SK-N-SH treated with all-trans-retinoic acid at 6 μM for 48 hours (cell line): ENCODE measurements around the gene ARHGAP4.

ENCODE experiments used
- ARNTL ChIP-seq: fragments of 450-650 bp; formaldehyde crosslinking; IDR thresholded peaks from 2 replicates; pipeline ENCODE4 v1.5.0; 2020; ENCODE audit warnings: low read depth, mild to moderate bottlenecking, moderate library complexity, borderline replicate concordance
- GLIS3 ChIP-seq: fragments of 250-450 bp; sonication (Bioruptor Pico); IDR thresholded peaks from 2 replicates; pipeline ENCODE4 v1.5.0; 2020; ENCODE audit warnings: mild to moderate bottlenecking, moderate library complexity
- PPARA ChIP-seq: fragments of 250-450 bp; sonication (Bioruptor Pico); IDR thresholded peaks from 2 replicates; pipeline ENCODE4 v1.5.0; 2020; ENCODE audit warnings: mild to moderate bottlenecking, borderline replicate concordance
- TF ChIP-seq, protein P1 (sequence below): fragments of 250-450 bp; sonication (Bioruptor Pico); IDR thresholded peaks from 2 replicates; pipeline ENCODE4 v1.8.0; 2020; ENCODE audit warnings: mild to moderate bottlenecking, moderate library complexity, borderline replicate concordance

DNA sequence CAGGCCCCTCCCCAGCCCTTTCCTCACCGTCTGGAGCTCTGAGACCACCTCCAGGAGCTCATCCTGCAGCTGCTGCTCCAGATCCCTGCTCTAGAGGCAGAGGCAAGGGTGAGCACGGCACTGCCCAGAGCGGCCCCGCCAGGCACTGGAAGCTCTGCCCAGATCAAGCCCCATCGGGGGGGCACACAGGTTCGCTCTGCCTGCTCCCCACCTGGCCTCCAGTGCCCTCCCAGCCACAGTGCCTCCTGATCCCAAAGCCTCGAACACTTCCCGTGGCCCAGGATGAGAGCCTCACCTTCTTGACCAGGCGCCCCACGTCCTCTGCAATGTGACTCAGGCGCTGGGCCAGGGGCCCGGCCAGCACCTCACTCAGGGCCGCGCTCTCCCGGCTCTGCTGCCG lies 5.0 kb downstream of the ARHGAP4 start:
- TF ChIP-seq ARNTL (CRISPR knock-in tag) (no peak), GLIS3 (CRISPR knock-in tag) (no peak), PPARA (CRISPR knock-in tag) (no peak)
- TF ChIP-seq, protein P1, sequence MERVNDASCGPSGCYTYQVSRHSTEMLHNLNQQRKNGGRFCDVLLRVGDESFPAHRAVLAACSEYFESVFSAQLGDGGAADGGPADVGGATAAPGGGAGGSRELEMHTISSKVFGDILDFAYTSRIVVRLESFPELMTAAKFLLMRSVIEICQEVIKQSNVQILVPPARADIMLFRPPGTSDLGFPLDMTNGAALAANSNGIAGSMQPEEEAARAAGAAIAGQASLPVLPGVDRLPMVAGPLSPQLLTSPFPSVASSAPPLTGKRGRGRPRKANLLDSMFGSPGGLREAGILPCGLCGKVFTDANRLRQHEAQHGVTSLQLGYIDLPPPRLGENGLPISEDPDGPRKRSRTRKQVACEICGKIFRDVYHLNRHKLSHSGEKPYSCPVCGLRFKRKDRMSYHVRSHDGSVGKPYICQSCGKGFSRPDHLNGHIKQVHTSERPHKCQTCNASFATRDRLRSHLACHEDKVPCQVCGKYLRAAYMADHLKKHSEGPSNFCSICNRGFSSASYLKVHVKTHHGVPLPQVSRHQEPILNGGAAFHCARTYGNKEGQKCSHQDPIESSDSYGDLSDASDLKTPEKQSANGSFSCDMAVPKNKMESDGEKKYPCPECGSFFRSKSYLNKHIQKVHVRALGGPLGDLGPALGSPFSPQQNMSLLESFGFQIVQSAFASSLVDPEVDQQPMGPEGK (CRISPR knock-in tag) = no peak
